D721Med (cell line): Measurements from ENCODE around the gene CYTH3.

Experiments used
- DNase-seq: peaks from one replicate; pipeline ENCODE4 v3.0.0; 2011; ENCODE audit warnings: low spot score; ENCODE audit not compliant: insufficient read length
- FAIRE-seq: peaks from 2 replicates; lab custom pipeline; 2011; peaks lifted over from hg19 to GRCh38; lab: Jason Lieb, UNC
- TF ChIP-seq, protein P1 (sequence below): IDR thresholded peaks from 2 replicates; pipeline ENCODE4 v1.5.1; 2012; ENCODE audit warnings: mild to moderate bottlenecking, control low read depth; ENCODE audit not compliant: insufficient read depth; ENCODE audit errors: missing control alignments

CYTH3 gene

DNA sequence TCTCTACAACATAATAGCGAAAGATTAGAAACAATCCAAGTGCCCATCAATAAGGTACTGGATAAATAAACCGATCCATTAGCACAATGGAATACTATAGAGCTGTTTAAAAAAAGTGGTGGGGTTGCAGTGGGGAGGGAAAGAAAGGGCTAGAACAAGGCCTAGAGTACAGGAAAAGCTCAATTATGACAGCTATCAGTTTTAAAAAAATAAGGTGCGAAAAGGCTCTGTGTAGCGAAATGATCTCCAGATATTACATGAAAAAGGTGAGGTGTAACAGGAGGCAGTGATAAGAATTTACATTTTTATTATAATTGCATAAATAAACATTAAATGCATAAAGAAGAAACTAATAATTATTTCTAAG is 30.8 kb downstream of the CYTH3 start:
- FAIRE-seq, result no peak
- DNase-seq, result no peak
- TF ChIP-seq, protein P1, sequence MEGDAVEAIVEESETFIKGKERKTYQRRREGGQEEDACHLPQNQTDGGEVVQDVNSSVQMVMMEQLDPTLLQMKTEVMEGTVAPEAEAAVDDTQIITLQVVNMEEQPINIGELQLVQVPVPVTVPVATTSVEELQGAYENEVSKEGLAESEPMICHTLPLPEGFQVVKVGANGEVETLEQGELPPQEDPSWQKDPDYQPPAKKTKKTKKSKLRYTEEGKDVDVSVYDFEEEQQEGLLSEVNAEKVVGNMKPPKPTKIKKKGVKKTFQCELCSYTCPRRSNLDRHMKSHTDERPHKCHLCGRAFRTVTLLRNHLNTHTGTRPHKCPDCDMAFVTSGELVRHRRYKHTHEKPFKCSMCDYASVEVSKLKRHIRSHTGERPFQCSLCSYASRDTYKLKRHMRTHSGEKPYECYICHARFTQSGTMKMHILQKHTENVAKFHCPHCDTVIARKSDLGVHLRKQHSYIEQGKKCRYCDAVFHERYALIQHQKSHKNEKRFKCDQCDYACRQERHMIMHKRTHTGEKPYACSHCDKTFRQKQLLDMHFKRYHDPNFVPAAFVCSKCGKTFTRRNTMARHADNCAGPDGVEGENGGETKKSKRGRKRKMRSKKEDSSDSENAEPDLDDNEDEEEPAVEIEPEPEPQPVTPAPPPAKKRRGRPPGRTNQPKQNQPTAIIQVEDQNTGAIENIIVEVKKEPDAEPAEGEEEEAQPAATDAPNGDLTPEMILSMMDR, result no peak

- no peak for DNase-seq
- TF ChIP-seq, protein P1, result no peak
- FAIRE-seq, result no peak
Observed at GRCh38 chr7:6238309-6238925, 34.0 kb downstream of the CYTH3 start.

- DNase-seq (no peak), FAIRE-seq (no peak)
- TF ChIP-seq, protein P1, result no peak
Observed at GRCh38 chr7:6237730-6238129, 34.7 kb downstream of the CYTH3 start.

DNA sequence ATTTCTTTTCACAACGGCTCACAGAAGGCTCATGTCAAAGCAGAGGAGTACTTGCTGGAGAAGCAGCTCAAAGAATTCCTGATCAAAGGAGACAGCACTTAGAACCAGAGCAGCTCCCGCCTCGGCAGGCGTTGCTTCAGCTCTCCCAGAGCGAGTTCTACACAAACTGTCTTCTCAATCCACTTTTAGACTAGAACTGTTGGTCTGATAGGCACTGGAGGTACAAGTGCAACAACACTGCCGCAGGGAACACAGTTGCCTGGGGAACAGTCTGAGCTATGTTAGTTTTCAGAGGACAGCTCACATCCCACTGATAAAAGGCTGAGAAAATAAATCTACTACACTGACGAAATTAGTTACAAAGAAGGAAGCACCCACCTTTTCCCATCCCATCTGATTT is 35.4 kb downstream of the CYTH3 start:
- FAIRE-seq (no peak), DNase-seq (no peak)
- TF ChIP-seq, protein P1, result no peak

DNA sequence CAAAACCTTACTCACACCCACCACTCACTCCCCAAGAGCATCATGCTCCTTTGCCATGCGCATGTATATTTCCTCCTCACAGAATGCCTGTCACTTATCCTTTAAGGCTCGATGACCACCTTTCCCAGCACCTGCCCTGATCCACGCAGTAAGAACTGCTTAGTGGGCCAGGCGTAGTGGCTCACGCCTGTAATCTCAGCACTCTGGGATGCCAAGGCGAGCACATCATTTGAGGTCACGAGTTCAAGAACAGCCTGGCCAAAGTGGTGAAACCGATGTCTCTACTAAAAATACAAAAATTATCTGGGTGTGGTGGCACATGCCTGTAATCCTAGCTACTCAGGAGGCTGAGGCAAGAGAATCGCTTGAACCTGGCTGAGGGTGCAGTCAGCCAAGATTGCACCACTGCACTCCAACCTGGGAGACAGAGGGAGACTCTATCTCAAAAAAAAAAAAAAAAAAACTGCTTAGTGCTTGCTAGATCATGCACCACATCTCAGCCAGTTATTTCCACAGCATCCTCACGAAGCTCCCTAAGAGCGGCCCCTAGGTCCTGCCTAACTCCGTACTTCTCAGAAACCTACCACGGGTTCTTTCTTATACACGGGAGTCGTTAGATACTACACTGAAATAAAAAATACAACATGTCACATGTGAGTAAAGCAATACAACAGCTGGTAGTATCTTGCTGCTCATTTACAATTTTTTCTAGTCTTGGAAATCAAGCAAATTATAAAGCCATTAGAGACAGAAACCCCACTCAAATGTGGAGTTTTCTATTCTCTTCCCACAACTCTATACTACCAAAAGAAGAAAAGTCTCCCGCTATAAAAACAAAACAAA is 37.2 kb downstream of the CYTH3 start:
- no peak for DNase-seq
- FAIRE-seq, result no peak
- TF ChIP-seq, protein P1, result no peak

- no peak for DNase-seq
- no peak for FAIRE-seq
- TF ChIP-seq, protein P1, result no peak
Observed at GRCh38 chr7:6234384-6234783, 38.0 kb downstream of the CYTH3 start.

- no peak for DNase-seq
- no peak for FAIRE-seq
- TF ChIP-seq, protein P1, result no peak
Observed at GRCh38 chr7:6232534-6232933, 39.9 kb downstream of the CYTH3 start.
